Measurements from ENCODE around the gene CDK4. TPM values are rescaled to one million over a fixed set of nuclear protein-coding genes. Genes with fewer than 3 reads are reported as not detected.
A peak's percentile ranks its signal among the peaks of the same experiment; 100 is the strongest.

Gene CDK4
- polyA plus RNA-seq, 1 donor from 2014 or later: 77.4 TPM

DNA sequence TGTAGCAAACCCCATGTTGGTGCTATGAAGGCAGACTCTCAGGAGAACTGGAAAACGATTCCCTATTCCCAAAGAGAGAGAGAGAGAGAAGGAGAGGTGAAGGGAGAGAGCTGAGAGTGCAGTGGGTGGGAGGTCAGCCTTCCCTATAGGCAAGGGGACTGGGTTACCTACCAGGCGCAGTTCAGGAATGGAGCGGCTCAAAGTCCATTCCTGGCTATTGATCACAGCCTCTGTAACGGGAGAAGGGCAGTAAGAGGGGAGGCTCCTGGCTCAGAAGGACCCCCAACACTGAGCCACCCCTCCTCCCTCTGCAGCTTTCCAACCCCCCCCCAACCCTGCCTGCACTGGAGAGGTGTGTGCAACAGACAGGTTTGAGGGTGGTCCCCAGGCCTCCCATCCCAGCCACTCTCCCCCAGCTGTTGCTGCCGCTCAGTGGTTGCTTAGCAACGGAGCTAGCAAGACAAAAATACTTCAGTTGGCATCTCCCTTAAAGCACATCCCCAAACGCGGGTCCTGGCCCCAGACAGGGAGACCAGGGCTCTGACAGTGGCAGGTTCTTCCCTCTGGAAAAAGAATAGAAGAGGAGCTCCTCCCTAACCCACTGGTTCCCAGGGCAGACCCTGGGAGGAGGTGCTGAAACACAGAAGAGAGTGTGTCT lies 16.8 kb downstream of the CDK4 start:
- H3K36me3 Mint-ChIP-seq: peaks cover 8% of the 10 kb centered on the region
- no peaks in the 10 kb centered on the region for H3K9me3 Mint-ChIP-seq
- no peaks in the 10 kb centered on the region for H3K27me3 Mint-ChIP-seq
- peak overlapping the region in 2 of 4 donors; percentile 25 to 85 for H3K4me3 Mint-ChIP-seq
- peak overlapping the region in 1 of 3 donors; percentile 23 for H3K27ac Mint-ChIP-seq
- H3K4me1 Mint-ChIP-seq: peaks cover 3 to 14% (median 6%) of the 10 kb centered on the region in 3 donors

DNA sequence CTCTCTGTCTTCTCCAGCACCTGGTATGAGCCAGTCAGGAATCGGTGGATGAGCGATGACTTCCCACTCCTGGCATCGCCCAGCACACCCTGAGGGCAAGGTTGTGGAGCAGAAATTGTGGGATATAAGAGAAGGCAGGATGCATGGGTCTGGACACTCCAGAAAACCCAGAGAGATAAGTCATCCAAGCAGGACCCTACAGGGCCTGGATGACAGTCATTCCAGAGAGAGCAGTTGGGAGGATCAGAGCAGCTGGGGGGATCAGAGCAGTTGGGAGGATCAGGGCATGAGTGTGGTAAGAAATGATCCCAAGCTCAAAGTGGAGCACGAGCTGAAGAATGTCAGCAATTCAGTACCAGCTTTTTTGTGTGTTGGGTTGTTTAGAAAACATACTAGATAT lies 17.5 kb downstream of the CDK4 start:
- H3K36me3 Mint-ChIP-seq: peaks cover 8% of the 10 kb centered on the region

DNA sequence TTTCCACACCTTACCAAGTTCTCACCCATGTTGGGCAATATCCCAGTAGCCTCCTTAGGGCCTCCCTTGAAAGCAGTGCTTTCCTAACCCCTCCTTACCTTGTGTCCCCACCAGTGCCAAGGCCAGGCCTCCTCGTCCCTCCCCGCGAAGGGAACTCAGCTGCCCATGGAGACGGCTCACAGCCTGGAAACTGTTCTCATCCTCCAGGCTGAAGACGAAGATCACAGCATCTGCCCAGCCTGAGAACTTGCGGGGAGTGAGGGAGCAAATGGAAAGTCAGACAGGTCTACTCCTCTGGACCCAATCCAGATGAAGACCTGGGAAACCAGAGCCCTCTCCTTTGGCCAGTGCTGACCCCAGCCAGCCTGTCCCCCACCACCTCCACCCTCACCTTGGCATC lies 18.2 kb downstream of the CDK4 start:
- peaks cover 3 to 5% (median 3%) of the 10 kb centered on the region in 3 donors for H3K4me1 Mint-ChIP-seq
- no peak overlapping the region for H3K27ac Mint-ChIP-seq
- H3K9me3 Mint-ChIP-seq: no peaks in the 10 kb centered on the region
- H3K36me3 Mint-ChIP-seq: peaks cover 8% of the 10 kb centered on the region
- H3K4me3 Mint-ChIP-seq: no peak overlapping the region
- no peaks in the 10 kb centered on the region for H3K27me3 Mint-ChIP-seq

More for the DNA sequence above, 17.5 kb downstream of the CDK4 start:
- Mint-ChIP-seq H3K4me1 (peaks cover 3 to 11% (median 4%) of the 10 kb centered on the region in 3 donors), H3K4me3 (peak overlapping the region in 1 of 4 donors; percentile 25), H3K27ac (peak overlapping the region in 2 of 3 donors; percentile 23 to 89), H3K9me3 (no peaks in the 10 kb centered on the region), H3K27me3 (no peaks in the 10 kb centered on the region)

DNA sequence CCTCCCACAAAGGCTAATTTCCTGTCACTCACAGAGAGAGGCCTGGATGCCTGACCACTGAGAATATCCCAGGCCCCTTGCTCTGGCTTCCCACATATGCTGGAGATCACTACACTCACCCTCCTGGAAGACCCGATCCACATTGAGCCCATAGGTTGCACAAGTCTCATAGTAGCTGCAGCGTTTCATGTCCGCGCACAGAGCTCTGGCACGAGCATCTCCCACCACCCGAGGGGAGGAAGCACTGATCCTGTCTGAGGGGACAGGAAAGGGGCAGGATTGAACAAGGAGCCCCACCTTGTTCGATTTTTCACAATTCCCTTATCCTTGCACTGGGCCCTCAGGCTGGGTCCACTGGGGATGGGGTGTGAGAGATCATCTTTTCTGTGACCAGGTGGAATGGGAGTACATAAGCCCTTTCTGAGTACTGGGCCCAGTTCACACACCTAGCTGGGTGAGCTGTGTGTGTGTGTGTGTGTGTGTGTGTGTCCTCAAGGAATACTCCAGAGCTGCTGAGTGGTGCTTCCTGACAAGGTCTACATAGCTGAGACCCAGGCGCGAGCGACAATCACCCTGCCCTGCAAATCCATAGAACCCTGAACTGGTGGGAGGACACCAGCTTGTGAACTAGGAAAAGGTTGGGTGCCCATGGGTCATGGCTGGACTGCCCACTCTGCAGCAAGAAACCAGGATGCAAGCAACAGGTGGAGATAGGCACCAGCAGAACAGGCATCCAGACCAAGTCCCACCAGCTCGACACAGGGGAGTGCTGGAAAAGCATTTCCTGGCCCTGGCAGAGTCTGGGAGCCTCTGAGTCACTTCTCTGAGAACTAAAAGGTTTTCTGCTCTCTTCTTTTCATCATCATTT lies 19.1 kb downstream of the CDK4 start:
- Mint-ChIP-seq H3K4me3 (no peak overlapping the region), H3K27me3 (no peaks in the 10 kb centered on the region), H3K36me3 (peaks cover 8% of the 10 kb centered on the region), H3K4me1 (peaks cover 3 to 6% (median 4%) of the 10 kb centered on the region in 3 donors), H3K27ac (no peak overlapping the region), H3K9me3 (no peaks in the 10 kb centered on the region)

DNA sequence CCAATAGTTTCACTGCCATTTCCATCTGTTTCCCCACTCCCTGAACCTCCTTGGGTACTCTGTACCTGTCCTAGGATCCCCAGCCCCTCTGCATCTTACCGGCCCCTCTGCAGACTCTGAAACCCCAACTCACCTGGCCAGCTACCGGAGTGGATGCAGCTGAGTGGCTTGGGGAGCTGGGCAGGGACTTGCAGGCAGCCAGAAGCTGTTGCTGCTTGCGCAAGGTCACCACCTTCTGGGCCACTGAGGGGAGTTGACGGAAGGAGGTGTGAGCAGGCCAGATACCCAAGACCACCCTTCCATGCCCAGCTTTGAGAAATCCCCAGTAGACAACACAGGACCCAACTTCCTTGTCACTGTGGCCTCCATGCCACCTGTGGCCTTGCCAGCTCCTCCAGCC lies 19.8 kb downstream of the CDK4 start:
- Mint-ChIP-seq H3K27ac (no peak overlapping the region), H3K36me3 (peaks cover 9% of the 10 kb centered on the region), H3K4me3 (no peak overlapping the region)

DNA sequence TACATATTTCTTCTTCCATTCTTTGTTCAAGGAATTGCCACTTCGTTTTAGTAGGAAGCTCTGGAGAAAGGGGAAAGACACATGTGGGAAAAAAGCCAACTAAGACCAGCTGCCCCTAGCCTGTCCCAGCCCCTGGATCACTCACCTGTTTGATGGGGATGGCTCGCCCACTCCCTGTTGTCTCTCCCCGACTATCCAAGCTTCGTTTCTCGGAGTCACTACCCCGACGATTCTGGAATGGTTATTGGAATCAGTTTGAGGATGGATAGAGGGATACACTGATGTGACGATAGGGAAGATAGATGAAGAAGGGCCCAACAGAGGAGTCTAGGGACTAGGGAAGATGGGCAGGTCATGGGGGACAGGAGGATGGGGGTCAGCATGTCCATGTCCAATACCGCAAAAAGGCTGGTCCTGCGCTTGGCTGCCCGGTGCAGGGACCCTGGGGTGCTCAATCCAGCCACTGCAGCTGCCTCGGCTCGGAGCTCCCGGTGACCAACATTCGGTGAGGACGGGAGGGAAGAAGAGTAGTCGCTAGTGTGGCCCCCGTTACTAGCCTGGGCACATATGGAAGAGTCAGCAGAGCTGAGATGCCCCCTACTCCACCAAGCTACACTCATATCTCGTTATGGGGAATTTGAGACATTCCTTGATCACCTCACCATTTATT lies 20.6 kb downstream of the CDK4 start:
- Mint-ChIP-seq H3K9me3 (no peaks in the 10 kb centered on the region), H3K27me3 (no peaks in the 10 kb centered on the region), H3K4me3 (no peak overlapping the region), H3K36me3 (peaks cover 9% of the 10 kb centered on the region), H3K4me1 (peaks cover 2 to 6% (median 3%) of the 10 kb centered on the region in 3 donors), H3K27ac (no peak overlapping the region)

More for the DNA sequence above, 19.8 kb downstream of the CDK4 start:
- Mint-ChIP-seq H3K4me1 (peaks cover 3 to 6% (median 4%) of the 10 kb centered on the region in 3 donors), H3K27me3 (no peaks in the 10 kb centered on the region), H3K9me3 (no peaks in the 10 kb centered on the region)

DNA sequence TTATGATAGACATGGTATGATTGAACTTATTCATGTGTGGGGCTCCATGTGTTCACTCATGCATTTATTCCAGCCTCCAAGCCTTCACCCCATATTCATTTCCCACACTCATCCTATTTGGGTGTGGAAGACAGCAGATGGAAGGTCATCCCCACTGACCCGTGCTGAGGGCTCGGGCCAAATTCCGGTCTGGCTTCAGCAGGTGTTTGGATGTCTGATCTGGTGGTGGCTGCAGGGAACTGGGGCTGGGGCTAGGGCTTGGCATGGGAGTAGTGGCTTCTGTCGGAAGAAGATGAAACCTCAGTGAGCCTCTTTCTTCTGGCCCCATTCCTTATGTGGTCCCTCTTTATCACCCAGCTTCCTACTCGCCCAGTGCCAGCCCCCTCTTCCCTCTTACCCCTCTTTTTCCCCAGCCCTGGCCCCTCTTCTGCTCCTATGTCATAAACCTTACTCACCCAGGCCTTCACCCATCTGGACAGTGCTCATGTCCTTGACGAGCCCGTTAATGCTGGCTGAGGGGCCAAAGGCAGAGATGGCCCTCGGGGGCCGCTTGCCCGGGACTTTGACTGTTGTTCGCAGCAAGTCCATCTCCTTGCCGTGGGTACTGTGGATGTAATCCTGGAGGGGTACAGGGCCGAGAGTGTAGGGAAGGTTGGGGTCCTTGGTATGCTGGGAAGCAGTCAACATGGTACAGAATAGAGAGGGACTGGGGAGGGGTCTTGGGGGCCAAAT lies 21.6 kb downstream of the CDK4 start:
- Mint-ChIP-seq H3K9me3 (no peaks in the 10 kb centered on the region), H3K36me3 (peaks cover 12% of the 10 kb centered on the region), H3K27me3 (no peaks in the 10 kb centered on the region), H3K27ac (peak overlapping the region in 1 of 3 donors; percentile 59), H3K4me1 (peaks cover 0 to 8% (median 3%) of the 10 kb centered on the region in 3 donors), H3K4me3 (no peak overlapping the region)

DNA sequence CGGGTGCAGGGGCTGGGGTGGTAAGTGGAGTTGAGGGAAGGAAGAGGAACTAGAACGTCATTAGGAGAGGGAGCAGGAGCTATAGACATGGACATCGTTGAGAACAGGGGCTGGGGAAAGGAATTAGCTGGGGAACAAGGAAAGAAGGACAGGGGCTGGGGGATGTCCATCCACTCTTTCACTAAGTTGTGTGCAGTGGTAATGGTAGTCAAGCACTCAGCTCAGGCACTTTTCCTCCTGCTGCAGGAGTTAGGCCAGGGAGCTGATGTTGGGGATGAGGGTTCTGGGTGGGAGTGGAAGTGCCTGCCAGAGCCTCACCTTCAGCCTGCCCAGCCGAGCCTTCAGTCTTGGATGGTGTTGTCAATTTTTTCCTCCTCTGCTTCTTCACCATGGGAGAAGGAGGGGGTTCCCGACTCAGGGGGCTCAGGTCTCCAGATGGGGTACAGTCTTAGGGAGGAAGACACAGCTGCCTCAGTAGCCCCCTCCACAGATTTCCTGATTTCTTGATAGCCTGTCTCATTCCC lies 22.7 kb downstream of the CDK4 start:
- Mint-ChIP-seq H3K36me3 (peaks cover 6% of the 10 kb centered on the region), H3K4me1 (peaks cover 5 to 14% (median 8%) of the 10 kb centered on the region in 3 donors), H3K27me3 (no peaks in the 10 kb centered on the region), H3K9me3 (no peaks in the 10 kb centered on the region), H3K4me3 (no peak overlapping the region), H3K27ac (peak overlapping the region in 1 of 3 donors; percentile 71)

DNA sequence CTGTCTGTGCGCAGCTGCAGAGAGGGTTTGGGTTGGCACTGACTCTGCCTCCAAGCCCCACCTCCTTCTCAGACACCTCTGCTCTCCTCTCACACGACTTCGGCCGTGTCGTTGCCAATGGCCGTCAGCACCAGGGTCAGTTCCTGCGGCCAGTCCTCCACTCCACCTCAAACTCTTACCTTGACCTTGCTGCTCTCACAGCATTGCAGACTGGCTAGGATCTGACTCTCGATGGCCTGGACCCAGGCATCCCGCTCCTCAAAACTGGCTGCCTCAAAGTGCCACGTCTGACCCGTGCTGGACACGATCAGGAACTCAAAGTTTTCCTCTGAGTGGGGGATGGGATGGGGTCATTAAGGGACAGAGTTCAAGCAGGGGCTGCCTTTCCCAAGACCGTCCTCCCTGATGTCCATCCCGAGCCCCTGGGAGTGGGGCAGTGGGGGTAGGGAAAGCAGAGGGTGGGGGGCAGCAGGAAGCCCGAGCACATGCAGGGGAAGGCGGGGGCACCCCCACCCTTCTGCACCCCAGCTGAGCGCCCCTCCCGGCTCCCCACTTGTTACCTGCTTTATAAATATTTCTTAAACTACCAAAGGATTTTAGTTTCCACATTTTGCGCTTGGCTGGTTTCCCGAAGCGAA lies 24.2 kb downstream of the CDK4 start:
- Mint-ChIP-seq H3K4me3 (peak overlapping the region in 1 of 4 donors; percentile 57), H3K36me3 (peaks cover 4% of the 10 kb centered on the region), H3K27me3 (no peaks in the 10 kb centered on the region), H3K9me3 (no peaks in the 10 kb centered on the region), H3K4me1 (peaks cover 8 to 16% (median 12%) of the 10 kb centered on the region in 3 donors), H3K27ac (no peak overlapping the region)

DNA sequence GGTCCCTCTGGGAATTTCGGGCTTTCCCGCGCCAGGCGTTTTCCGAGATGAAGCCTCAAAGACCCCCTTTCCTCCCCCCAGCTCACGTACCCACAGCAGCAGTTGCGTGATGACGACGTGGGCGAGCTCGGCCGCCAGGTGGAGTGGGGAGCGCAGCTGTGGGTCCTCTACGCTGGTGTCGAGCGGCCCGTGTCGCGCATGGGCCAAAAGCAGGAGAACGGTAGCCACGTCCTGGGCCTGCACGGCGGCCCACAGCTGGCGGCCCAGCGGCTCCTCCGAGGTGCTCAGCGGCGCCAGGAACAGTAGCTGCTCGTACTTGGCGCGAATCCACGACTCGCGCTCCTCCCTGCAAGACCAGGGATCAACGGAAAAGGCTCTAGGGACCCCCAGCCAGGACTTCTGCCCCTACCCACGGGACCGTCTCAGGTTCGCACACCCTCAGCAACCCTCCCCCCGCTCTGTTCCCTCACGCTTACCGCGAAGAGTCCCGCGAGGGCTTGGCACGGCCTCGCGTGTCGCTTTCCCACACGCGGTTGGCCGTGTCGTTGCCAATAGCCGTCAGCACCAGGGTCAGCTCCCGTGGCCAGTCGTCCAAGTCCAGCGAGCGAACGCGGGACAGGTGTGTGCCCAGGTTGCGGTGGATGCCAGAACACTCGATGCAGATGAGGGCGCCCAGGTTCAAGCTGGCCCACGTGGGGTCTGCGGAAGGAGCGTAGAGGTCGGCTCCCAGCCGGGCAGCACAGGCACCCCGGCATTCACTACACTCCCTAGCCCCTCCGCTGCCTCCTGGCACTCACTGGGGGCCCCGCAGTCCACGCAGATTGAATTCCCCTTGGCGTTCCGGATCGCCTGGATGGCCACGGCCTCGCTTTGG lies 25.0 kb downstream of the CDK4 start:
- no peaks in the 10 kb centered on the region for H3K27me3 Mint-ChIP-seq
- no peak overlapping the region for H3K4me3 Mint-ChIP-seq
- peaks cover 4% of the 10 kb centered on the region for H3K36me3 Mint-ChIP-seq
- H3K27ac Mint-ChIP-seq: no peak overlapping the region
- H3K9me3 Mint-ChIP-seq: no peaks in the 10 kb centered on the region
- peaks cover 8 to 16% (median 15%) of the 10 kb centered on the region in 3 donors for H3K4me1 Mint-ChIP-seq

DNA sequence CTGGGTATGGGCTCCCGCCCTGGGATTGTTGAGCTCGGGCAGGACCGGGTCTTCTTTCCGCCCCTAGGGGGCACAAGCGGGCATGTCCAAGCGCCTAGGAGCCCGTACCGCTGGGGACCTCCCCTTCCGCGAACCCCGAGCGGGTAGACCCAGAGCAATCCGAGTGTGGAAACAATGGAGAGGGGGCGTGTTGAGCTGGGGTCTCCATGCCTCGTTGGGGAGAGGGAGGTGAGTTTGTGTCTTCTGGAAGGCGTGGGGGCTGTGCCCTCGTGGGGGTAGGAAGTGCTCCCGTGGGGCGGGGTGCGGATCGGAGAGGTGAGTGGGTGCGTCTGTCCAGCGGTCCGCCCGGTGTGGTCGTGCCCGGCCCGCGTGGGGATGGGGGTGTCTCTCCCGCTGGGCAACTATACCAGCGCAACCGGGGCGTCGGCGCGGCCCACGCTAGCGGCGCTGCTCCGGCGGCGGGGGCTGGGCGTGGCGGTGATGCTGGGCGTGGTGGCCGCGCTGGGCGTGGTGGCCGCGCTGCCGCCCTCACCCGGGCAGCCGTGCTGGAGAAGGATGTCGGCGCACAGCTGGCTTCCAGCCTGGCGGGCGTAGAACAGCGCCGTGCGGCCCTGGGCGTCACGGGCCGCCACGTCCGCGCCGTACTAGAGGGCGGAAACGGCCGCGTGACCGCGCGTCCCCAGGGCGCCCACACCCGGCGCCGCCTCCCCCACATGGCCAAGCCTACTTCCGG lies 25.8 kb downstream of the CDK4 start:
- Mint-ChIP-seq H3K36me3 (peaks cover 6% of the 10 kb centered on the region), H3K4me3 (peak overlapping the region in 2 of 4 donors; percentile 54 to 90), H3K4me1 (peaks cover 8 to 16% (median 15%) of the 10 kb centered on the region in 3 donors), H3K27ac (no peak overlapping the region), H3K9me3 (no peaks in the 10 kb centered on the region), H3K27me3 (no peaks in the 10 kb centered on the region)

DNA sequence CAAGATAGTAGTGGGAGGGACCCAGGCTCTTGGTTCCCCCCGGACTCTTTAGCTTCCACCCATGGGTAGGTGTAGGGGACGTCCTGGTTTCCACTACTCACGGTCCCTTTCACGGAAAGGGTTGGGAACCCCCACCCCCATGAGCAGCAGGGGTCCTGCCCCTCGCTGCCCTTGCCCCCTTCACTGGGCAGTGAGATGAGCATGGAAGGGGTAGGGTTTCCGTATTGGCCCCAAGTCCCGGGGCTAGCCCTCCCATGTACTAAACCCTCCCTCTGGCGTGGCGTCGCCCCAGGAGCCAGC lies 26.3 kb downstream of the CDK4 start:
- H3K27me3 Mint-ChIP-seq: no peaks in the 10 kb centered on the region
- H3K36me3 Mint-ChIP-seq: peaks cover 6% of the 10 kb centered on the region
- H3K4me3 Mint-ChIP-seq: peak overlapping the region in 1 of 4 donors; percentile 45
- no peak overlapping the region for H3K27ac Mint-ChIP-seq
- peaks cover 8 to 16% (median 15%) of the 10 kb centered on the region in 3 donors for H3K4me1 Mint-ChIP-seq
- no peaks in the 10 kb centered on the region for H3K9me3 Mint-ChIP-seq
